K562 (cell line): ENCODE measurements around the gene USP22. TPM values are rescaled to one million over a fixed set of nuclear protein-coding genes. Genes with fewer than 3 reads are reported as not detected.

Experiments
- ATAC-seq: fragments of 200-7000 bp; cut with Tn5 transposase; 3 replicates; pipeline ENCODE4 v1.9.1; 2020; ENCODE audit warnings: moderate library complexity
- BruUV-seq: library from RNA; stranded (reverse); fragments of 400-500 nt; replicated peaks from 2 replicates; lab custom pipeline; 2021; lab: Mats Ljungman, UMichigan
- CTCF ChIA-PET: fragments of 300-600 bp; formaldehyde crosslinking; extraction: SDS; loops from one replicate; lab custom pipeline; 2021; ENCODE audit warnings: low intra/inter-chr PET ratio; lab: Yijun Ruan, JAX
- POLR2A ChIA-PET: fragments of 300-600, 350-650 bp; sonication (Branson Sonifier 250); formaldehyde crosslinking; extraction: SDS; loops from one replicate; lab custom pipeline; 2021; ENCODE audit warnings: antibody characterized with exemption, inconsistent platforms; lab: Yijun Ruan, JAX
- DNase-seq, 4 experiments: peaks; one replicate each; pipeline versions ENCODE4 v3.0.0 to v3.0.0-alpha.2; 2011 to 2018; ENCODE audit warnings: low spot score in 3 of 4, mixed read lengths in 3 of 4; ENCODE audit errors: extremely low read depth in 1 of 4
- FAIRE-seq: peaks from 2 replicates; lab custom pipeline; 2011; peaks lifted over from hg19 to GRCh38; lab: Jason Lieb, UNC
- H2AFZ ChIP-seq: 2 replicates; pipeline ENCODE4 v1.6.0; 2011; ENCODE audit warnings: low read depth, low read length, control low read depth, inconsistent platforms
- H3K27ac ChIP-seq: fragments of 200-600 bp; 3 replicates; pipeline ENCODE4 v1.8.0; 2011; ENCODE audit warnings: low read depth, mild to moderate bottlenecking, control low read depth, inconsistent platforms, low read length, moderate library complexity, mixed read lengths; ENCODE audit errors: extremely low read depth
- H3K27me3 ChIP-seq, 2 experiments: fragments of 300-600 bp in 1 of 2; 2 replicates in 1 of 2; 3 replicates in 1 of 2; pipeline versions ENCODE4 v1.6.0 to v1.8.0; 2011; ENCODE audit warnings: inconsistent platforms in 2 of 2, low read length in 2 of 2, mild to moderate bottlenecking in 1 of 2, mixed read lengths in 1 of 2, moderate library complexity in 1 of 2; ENCODE audit not compliant: control insufficient read depth in 2 of 2, insufficient read depth in 2 of 2
- H3K36me3 ChIP-seq: fragments of 300-600 bp; 3 replicates; pipeline ENCODE4 v1.8.0; 2011; ENCODE audit warnings: mild to moderate bottlenecking, low read length, inconsistent platforms; ENCODE audit not compliant: control insufficient read depth, insufficient read depth
- H3K4me1 ChIP-seq, 2 experiments: fragments of 200-600 bp in 1 of 2; replicated peaks in 1 of 2; 2 replicates in 1 of 2; 3 replicates in 1 of 2; pipeline versions ENCODE4 v1.5.1 to v1.8.0; 2011; ENCODE audit warnings: inconsistent platforms in 2 of 2, low read length in 2 of 2, mild to moderate bottlenecking in 1 of 2, mixed read lengths in 1 of 2, moderate library complexity in 1 of 2; ENCODE audit not compliant: control insufficient read depth in 2 of 2, insufficient read depth in 2 of 2
- H3K4me2 ChIP-seq: 2 replicates; pipeline ENCODE4 v1.6.1; 2011; ENCODE audit warnings: low read length, control low read depth, inconsistent platforms, mixed read lengths; ENCODE audit not compliant: insufficient read depth
- H3K4me3 ChIP-seq: fragments of 200-600 bp; sonication (generic), shearing (Covaris generic); 2 replicates; pipeline ENCODE4 v1.5.1; 2016; ENCODE audit warnings: control low read depth, inconsistent platforms
- H3K79me2 ChIP-seq: fragments of 200-600 bp; 3 replicates; pipeline ENCODE4 v1.8.0; 2011; ENCODE audit warnings: low read length, inconsistent platforms; ENCODE audit not compliant: control insufficient read depth, insufficient read depth
- H3K9ac ChIP-seq, 2 experiments: 2 replicates each; pipeline versions ENCODE4 v1.6.0 to v1.6.1; 2011; ENCODE audit warnings: low read depth in 2 of 2, low read length in 2 of 2, control low read depth in 1 of 2, inconsistent platforms in 1 of 2, mild to moderate bottlenecking in 1 of 2, mixed read lengths in 1 of 2; ENCODE audit not compliant: insufficient read depth in 1 of 2
- H3K9me1 ChIP-seq: one replicate; pipeline ENCODE4 v1.6.0; 2011; ENCODE audit warnings: inconsistent platforms, mild to moderate bottlenecking, low read length, moderate library complexity; ENCODE audit not compliant: control insufficient read depth, insufficient read depth
- H3K9me3 ChIP-seq: replicated peaks from 2 replicates; pipeline ENCODE4 v1.5.1; 2011; ENCODE audit warnings: low read depth, low read length, inconsistent platforms; ENCODE audit not compliant: control insufficient read depth, insufficient read depth
- H4K20me1 ChIP-seq: replicated peaks from 2 replicates; pipeline ENCODE4 v1.6.1; 2011; ENCODE audit warnings: low read length, inconsistent platforms, mixed read lengths; ENCODE audit not compliant: control insufficient read depth, insufficient read depth
- ATF7 ChIP-seq: fragments of 450-650 bp; IDR thresholded peaks from 2 replicates; pipeline ENCODE4 v1.7.1; 2014; ENCODE audit warnings: mild to moderate bottlenecking, moderate library complexity
- C11orf30 ChIP-seq: fragments of 450-650 bp; IDR thresholded peaks from 2 replicates; pipeline ENCODE4 v1.6.1; 2016; ENCODE audit warnings: low read depth, mild to moderate bottlenecking
- CCAR2 ChIP-seq: fragments of 200-400 bp; formaldehyde crosslinking; IDR thresholded peaks from 2 replicates; pipeline ENCODE4 v1.6.1; 2017; ENCODE audit warnings: mild to moderate bottlenecking, low read depth, low read length
- CTCF ChIP-seq, 3 experiments: IDR thresholded peaks in 2 of 3; conservative IDR thresholded peaks in 1 of 3; 2 replicates each; pipeline ENCODE4 v1.5.1; 2011 to 2012; ENCODE audit warnings: low read length in 3 of 3, mild to moderate bottlenecking in 3 of 3, control low read depth in 2 of 3, improper control_type of control experiment in 1 of 3, inconsistent platforms in 1 of 3, low read depth in 1 of 3, mixed read lengths in 1 of 3, moderate library complexity in 1 of 3; ENCODE audit not compliant: insufficient read depth in 2 of 3
- E2F3 ChIP-seq: fragments of 250-450 bp; sonication (Bioruptor Pico); IDR thresholded peaks from 2 replicates; pipeline ENCODE4 v1.4.0; 2020; ENCODE audit warnings: mild to moderate bottlenecking
- E2F5 ChIP-seq: sonication (generic); formaldehyde crosslinking; IDR thresholded peaks from 2 replicates; pipeline ENCODE4 v1.8.0; 2022; ENCODE audit warnings: mild to moderate bottlenecking, missing genetic modification reagents
- GABPB2 ChIP-seq: fragments of 250-450 bp; sonication (Bioruptor Pico); conservative IDR thresholded peaks from 2 replicates; pipeline ENCODE4 v1.5.1; 2021; ENCODE audit warnings: mild to moderate bottlenecking
- KAT2B ChIP-seq: IDR thresholded peaks from one replicate; pipeline ENCODE4 v1.6.1; 2012; ENCODE audit warnings: low read depth, mild to moderate bottlenecking, control low read depth, inconsistent platforms, low read length, moderate library complexity
- MAFF ChIP-seq: IDR thresholded peaks from 2 replicates; pipeline ENCODE4 v1.6.1; 2012; ENCODE audit warnings: low read length, improper control_type of control experiment
- MTA2 ChIP-seq: fragments of 450-650 bp; IDR thresholded peaks from 2 replicates; pipeline ENCODE4 v1.6.1; 2016; ENCODE audit warnings: low read depth
- MTA3 ChIP-seq: fragments of 450-650 bp; formaldehyde crosslinking; IDR thresholded peaks from 2 replicates; pipeline ENCODE4 v1.6.1; 2017; ENCODE audit warnings: mild to moderate bottlenecking, borderline replicate concordance
- NFE2 ChIP-seq: IDR thresholded peaks from 2 replicates; pipeline ENCODE4 v1.6.1; 2014; ENCODE audit warnings: antibody characterized with exemption, low read depth
- OTX1 ChIP-seq: fragments of 450-650 bp; formaldehyde crosslinking; IDR thresholded peaks from 2 replicates; pipeline ENCODE4 v1.4.0; 2022; ENCODE audit warnings: mild to moderate bottlenecking
- PTTG1 ChIP-seq: fragments of 450-650 bp; IDR thresholded peaks from 2 replicates; pipeline ENCODE4 v1.6.1; 2016; ENCODE audit warnings: low read depth, mild to moderate bottlenecking, missing genetic modification characterization, missing compliant biosample characterization
- RAD51 ChIP-seq: fragments of 450-650 bp; IDR thresholded peaks from 2 replicates; pipeline ENCODE4 v1.7.1; 2016; ENCODE audit warnings: low read depth, mild to moderate bottlenecking, borderline replicate concordance
- RFX1 ChIP-seq: fragments of 450-650 bp; IDR thresholded peaks from 2 replicates; pipeline ENCODE4 v1.6.1; 2016; ENCODE audit warnings: mild to moderate bottlenecking, moderate library complexity
- SMARCE1 ChIP-seq: fragments of 450-650 bp; IDR thresholded peaks from 2 replicates; pipeline ENCODE4 v1.7.1; 2016; ENCODE audit warnings: mild to moderate bottlenecking
- SRF ChIP-seq, 2 experiments: fragments of 250-450, 450-650 bp in 1 of 2; sonication (Bioruptor Pico) in 1 of 2; sonication (generic) in 1 of 2; formaldehyde crosslinking; IDR thresholded peaks; 2 replicates each; pipeline versions ENCODE4 v1.5.0 to v1.5.1; 2020 to 2022; ENCODE audit warnings: mild to moderate bottlenecking in 1 of 2, missing genetic modification reagents in 1 of 2
- ZBTB12 ChIP-seq: fragments of 250-450 bp; sonication (Bioruptor Pico); IDR thresholded peaks from 2 replicates; pipeline ENCODE4 v1.4.0; 2020
- ZNF134 ChIP-seq: fragments of 250-450 bp; sonication (Bioruptor Pico); conservative IDR thresholded peaks from 2 replicates; pipeline ENCODE4 v1.4.0; 2020
- ZNF24 ChIP-seq: fragments of 450-650 bp; IDR thresholded peaks from 2 replicates; pipeline ENCODE4 v1.6.1; 2016
- ZNF780A ChIP-seq: fragments of 250-450 bp; sonication (Bioruptor Pico); IDR thresholded peaks from 2 replicates; pipeline ENCODE4 v1.5.0; 2021; ENCODE audit warnings: mild to moderate bottlenecking
- WGBS: fragments of 100-300 bp; shearing (Covaris generic); methylation state at CpG from one replicate; pipeline ENCODE4 v1.1.6; 2016; ENCODE audit warnings: low coverage, mixed read lengths; ENCODE audit not compliant: insufficient coverage; ENCODE audit errors: missing lambda C conversion rate; 5-methylcytosine and 5-hydroxymethylcytosine counted together
- in situ Hi-C: fragments of 300-500 bp; cut with MboI; formaldehyde crosslinking; loops from 4 replicates; pipeline ENCODE4 v1.15.0; 2018; ENCODE audit warnings: inconsistent platforms, mixed read lengths
- intact Hi-C: fragments of 100-400 bp; cut with micrococcal nuclease; formaldehyde crosslinking; loops from 2 replicates; pipeline ENCODE4 v1.14.2; 2022
- polyA plus RNA-seq, 8 experiments: library from polyadenylated mRNA; depleted of rRNA in 4 of 8; stranded (reverse) in 5 of 8; unstranded in 3 of 8; fragments of >200 nt; fragmentation: Nextera tagmentation in 2 of 8; fragmentation: Illumina TruSeq in 1 of 8; extraction: Ambion mirVana in 2 of 8; extraction: Trizol in 1 of 8; gene quantifications; 2 replicates each; pipeline versions ENCODE4 v1.2.1 to v1.2.3, GENCODE V29; 2011 to 2014; ENCODE audit warnings: inconsistent platforms in 1 of 8, missing spikeins in 1 of 8
- total RNA-seq, 7 experiments: library from RNA; depleted of rRNA in 6 of 7; stranded (reverse); fragments of >200 nt in 6 of 7; fragmentation: Illumina TruSeq in 2 of 7; extraction: Trizol in 2 of 7; gene quantifications; 2 replicates each; pipeline versions ENCODE4 v1.2.1 to v1.2.3, GENCODE V29; 2011 to 2021; ENCODE audit warnings: low replicate concordance in 1 of 7

The USP22 gene
- total and polyA plus RNA-seq, 9 of the 15 experiments (the other 6 are each of a cell fraction or from before 2014, with no cell fraction given): 6.5 to 113 (median 58.9) TPM

GRCh38 chr17:21072745-21073197 is 30.0 kb upstream of the USP22 start (continued):
- no peak for TF ChIP-seq KAT2B
- TF ChIP-seq MTA2: no peak
- no peak for TF ChIP-seq MTA3
- TF ChIP-seq OTX1 (CRISPR knock-in tag): no peak
- TF ChIP-seq SMARCE1: no peak

GRCh38 chr17:21066394-21066793 is 23.6 kb upstream of the USP22 start:
- Histone ChIP-seq H3K4me2 (no peak overlapping the region), H3K27ac (no peak overlapping the region), H3K9ac (peak overlapping the region in 1 of 2 experiments; percentile 45; a peak in 1 of 4 replicates), H4K20me1 (no peaks in the 10 kb centered on the region), H3K79me2 (no peaks in the 10 kb centered on the region), H2AFZ (no peak overlapping the region), H3K36me3 (no peaks in the 10 kb centered on the region), H3K9me1 (no peaks in the 10 kb centered on the region), H3K4me1 (peaks cover 2 to 4% of the 10 kb centered on the region in 2 experiments; a peak in 3 of 5 replicates), H3K9me3 (no peaks in the 10 kb centered on the region), H3K27me3 (no peaks in the 10 kb centered on the region), H3K4me3 (no peak overlapping the region)
- intact Hi-C loops (no loop called here), in situ Hi-C loops (no loop called here)
- ChIA-PET CTCF (no interaction called here), POLR2A (interaction anchor here (0.8 to 0.9 kb wide), 2 partner anchors 13 to 33 kb away, joined by 3 to 4 read pairs; no protein-coding TSS in a partner anchor)
- FAIRE-seq: no peak
- WGBS: 0% methylated on average over 2 of the region's 2 CpGs
- BruUV-seq: no TSS peak
- DNase-seq: peak in 1 of 4 experiments; percentile 20
- peak; percentile 64 for ATAC-seq
- TF ChIP-seq E2F5 (CRISPR knock-in tag): no peak
- TF ChIP-seq ZBTB12 (CRISPR knock-in tag): no peak
- TF ChIP-seq RFX1: no peak
- TF ChIP-seq CCAR2: no peak
- no peak for TF ChIP-seq E2F3 (CRISPR knock-in tag)
- TF ChIP-seq ZNF134 (CRISPR knock-in tag): no peak
- no peak for TF ChIP-seq PTTG1 (tag)
- TF ChIP-seq SRF (CRISPR knock-in tag; IDR thresholded peaks at IDR 0.05): no peak
- TF ChIP-seq ATF7: no peak
- no peak for TF ChIP-seq ZNF780A
- no peak for TF ChIP-seq ZNF24
- no peak for TF ChIP-seq RAD51
- no peak for TF ChIP-seq CTCF (IDR thresholded peaks at IDR 0.05 in 2 of 3, conservative IDR thresholded peaks at IDR 0.05 in 1 of 3; ENCODE audit: insufficient read depth in 2 of 3, low read depth in 1 of 3, low read length in 3 of 3)
- peak; percentile 78 for TF ChIP-seq NFE2
- TF ChIP-seq C11orf30: peak; percentile 67
- TF ChIP-seq GABPB2 (CRISPR knock-in tag): no peak
- peak; percentile 22; the same call in 1 of the 2 replicates for TF ChIP-seq MAFF
